Common myeloid progenitor, CD34-positive (primary cell): ENCODE data around the gene MAPK12.
A peak's percentile ranks its signal among the peaks of the same experiment; 100 is the strongest.

Experiments used
- CTCF ChIA-PET: fragments of 350-600 bp; sonication (Branson Sonifier 250); formaldehyde crosslinking; loops from one replicate; lab custom pipeline; 2021; ENCODE audit warnings: antibody characterized with exemption; lab: Charles Lee
- POLR2A ChIA-PET: fragments of 350-600 bp; sonication (Branson Sonifier 250); formaldehyde crosslinking; loops from one replicate; lab custom pipeline; 2021; ENCODE audit warnings: antibody characterized with exemption; lab: Charles Lee
- DNase-seq, 3 donors: peaks; one replicate each; pipeline versions ENCODE4 v3.0.0 to v3.0.0-alpha.2; 2013
- H3K27ac ChIP-seq, 2 experiments: 1 replicate in 1 of 2; 2 replicates in 1 of 2; pipeline ENCODE4 v1.7.0; 2013; ENCODE audit warnings: inconsistent platforms in 2 of 2, low read length in 2 of 2, mild to moderate bottlenecking in 2 of 2, low read depth in 1 of 2, moderate library complexity in 1 of 2; ENCODE audit not compliant: severe bottlenecking in 2 of 2, insufficient read depth in 1 of 2, poor library complexity in 1 of 2
- H3K27me3 ChIP-seq, 5 experiments: replicated peaks in 2 of 5; 1 replicate in 3 of 5; 2 replicates in 2 of 5; pipeline versions ENCODE4 v1.6.1 to v1.7.0; 2013; ENCODE audit warnings: low read length in 4 of 5, mild to moderate bottlenecking in 2 of 5, moderate library complexity in 2 of 5, inconsistent platforms in 1 of 5; ENCODE audit not compliant: insufficient read depth in 5 of 5, control insufficient read depth in 4 of 5
- H3K36me3 ChIP-seq, 4 experiments: 1 replicate in 2 of 4; 2 replicates in 2 of 4; pipeline versions ENCODE4 v1.6.1 to v1.7.0; 2013; ENCODE audit warnings: low read length in 3 of 4, control low read depth in 1 of 4, mild to moderate bottlenecking in 1 of 4; ENCODE audit not compliant: control insufficient read depth in 4 of 4, insufficient read depth in 4 of 4
- H3K4me1 ChIP-seq, 4 experiments: 1 replicate in 3 of 4; 2 replicates in 1 of 4; pipeline versions ENCODE4 v1.6.1 to v1.7.1; 2013; ENCODE audit warnings: low read length in 3 of 4, mild to moderate bottlenecking in 3 of 4, control low read depth in 1 of 4, inconsistent platforms in 1 of 4, moderate library complexity in 1 of 4; ENCODE audit not compliant: control insufficient read depth in 4 of 4, insufficient read depth in 4 of 4; ENCODE audit errors: control extremely low read depth in 1 of 4
- H3K4me3 ChIP-seq, 7 experiments: 1 replicate in 4 of 7; 2 replicates in 3 of 7; pipeline versions ENCODE4 v1.5.1 to v1.7.0; 2013; ENCODE audit warnings: mild to moderate bottlenecking in 7 of 7, low read length in 6 of 7, moderate library complexity in 6 of 7, inconsistent platforms in 2 of 7, low read depth in 2 of 7, control low read depth in 1 of 7; ENCODE audit not compliant: insufficient read depth in 4 of 7, control insufficient read depth in 1 of 7; ENCODE audit errors: extremely low read depth in 1 of 7
- H3K9me3 ChIP-seq, 5 experiments: 1 replicate in 4 of 5; 2 replicates in 1 of 5; pipeline versions ENCODE4 v1.6.1 to v1.7.1; 2013; ENCODE audit warnings: low read length in 4 of 5, mild to moderate bottlenecking in 2 of 5, inconsistent platforms in 1 of 5, low read depth in 1 of 5, moderate library complexity in 1 of 5; ENCODE audit not compliant: control insufficient read depth in 4 of 5, insufficient read depth in 2 of 5; ENCODE audit errors: control extremely low read depth in 1 of 5
- WGBS: methylation state at CpG from one replicate; pipeline ENCODE4 v1.1.5; 2013; ENCODE audit not compliant: insufficient coverage; 5-methylcytosine and 5-hydroxymethylcytosine counted together

MAPK12 gene

GRCh38 chr22:50262973-50263617 lies 1.6 kb upstream of the MAPK12 start:
- CTCF ChIA-PET: interaction anchor here (0.5 to 3.8 kb wide), 5 partner anchors 10 to 97 kb away, joined by 3 to 31 read pairs (median 6); partner anchors contain the start of gene HDAC10
- Histone ChIP-seq H3K4me1 (peaks cover 0 to 30% (median 27%) of the 10 kb centered on the region in 4 experiments), H3K9me3 (peaks cover 0 to 8% (median 0%) of the 10 kb centered on the region in 5 experiments), H3K27me3 (no peaks in the 10 kb centered on the region), H3K36me3 (peaks cover 0 to 16% (median 7%) of the 10 kb centered on the region in 4 experiments), H3K27ac (no peak overlapping the region), H3K4me3 (peak overlapping the region in 1 of 7 experiments; percentile 72)
- 81% methylated on average over 9 of the region's 9 CpGs for WGBS
- POLR2A ChIA-PET: no interaction called here
- DNase-seq: no peak

- WGBS: 16% methylated on average over 7 of the region's 7 CpGs
- Histone ChIP-seq H3K9me3 (peaks cover 0 to 8% (median 0%) of the 10 kb centered on the region in 5 experiments), H3K4me3 (peak overlapping the region in 1 of 7 experiments; percentile 72), H3K27ac (no peak overlapping the region), H3K4me1 (peaks cover 0 to 26% (median 24%) of the 10 kb centered on the region in 4 experiments), H3K36me3 (peaks cover 0 to 21% (median 8%) of the 10 kb centered on the region in 4 experiments), H3K27me3 (no peaks in the 10 kb centered on the region)
- peak in 2 of 3 donors; percentile 55 to 63 for DNase-seq
- POLR2A ChIA-PET: interaction anchor here (0.6 to 1.2 kb wide), 2 partner anchors 10 to 208 kb away, joined by 3 read pairs; no protein-coding TSS in a partner anchor
- CTCF ChIA-PET: interaction anchor here (0.5 to 3.8 kb wide), 5 partner anchors 10 to 97 kb away, joined by 3 to 31 read pairs (median 6); partner anchors contain the start of gene HDAC10
Observed at GRCh38 chr22:50262460-50262911, 1.0 kb upstream of the MAPK12 start.

GRCh38 chr22:50260801-50261614 lies 475 bp downstream of the MAPK12 start:
- Histone ChIP-seq H3K4me3 (peak overlapping the region; percentile 13 to 72 (median 61)), H3K9me3 (no peaks in the 10 kb centered on the region), H3K36me3 (peaks cover 0 to 33% (median 10%) of the 10 kb centered on the region in 4 experiments), H3K27me3 (no peaks in the 10 kb centered on the region), H3K27ac (no peak overlapping the region), H3K4me1 (peaks cover 0 to 26% (median 24%) of the 10 kb centered on the region in 4 experiments)
- POLR2A ChIA-PET: no interaction called here
- DNase-seq: peak in 2 of 3 donors; percentile 49 to 65
- CTCF ChIA-PET: interaction anchor here (1.1 kb wide), 1 partner anchor 9 kb away, joined by 5 read pairs; no protein-coding TSS in a partner anchor
- WGBS: under 1% methylated on average over 82 of the region's 92 CpGs

- peak overlapping the region in 4 of 7 experiments; percentile 61 to 72 (median 64) for H3K4me3 ChIP-seq
- no peak overlapping the region for H3K27ac ChIP-seq
- no peaks in the 10 kb centered on the region for H3K27me3 ChIP-seq
- peaks cover 0 to 26% (median 24%) of the 10 kb centered on the region in 4 experiments for H3K4me1 ChIP-seq
- POLR2A ChIA-PET: no interaction called here
- CTCF ChIA-PET: interaction anchor here (1.1 kb wide), 1 partner anchor 8 kb away, joined by 5 read pairs; no protein-coding TSS in a partner anchor
- no peaks in the 10 kb centered on the region for H3K9me3 ChIP-seq
- H3K36me3 ChIP-seq: peaks cover 0 to 38% (median 13%) of the 10 kb centered on the region in 4 experiments
- DNase-seq: no peak
- 50% methylated on average over 4 of the region's 11 CpGs for WGBS
Observed at GRCh38 chr22:50260434-50260800, 1.1 kb downstream of the MAPK12 start.

GRCh38 chr22:50259302-50259701 lies 2.2 kb downstream of the MAPK12 start:
- H3K27me3 ChIP-seq: no peaks in the 10 kb centered on the region

GRCh38 chr22:50258361-50259292 lies 2.9 kb downstream of the MAPK12 start:
- DNase-seq: no peak
- no peak overlapping the region for H3K4me3 ChIP-seq
- POLR2A ChIA-PET: no interaction called here
- CTCF ChIA-PET: no interaction called here
- no peaks in the 10 kb centered on the region for H3K9me3 ChIP-seq
- H3K4me1 ChIP-seq: peaks cover 0 to 26% (median 24%) of the 10 kb centered on the region in 4 experiments
- peaks cover 0 to 41% (median 19%) of the 10 kb centered on the region in 4 experiments for H3K36me3 ChIP-seq
- 98% methylated on average over 18 of the region's 24 CpGs for WGBS
- no peak overlapping the region for H3K27ac ChIP-seq
- H3K27me3 ChIP-seq: no peaks in the 10 kb centered on the region

More at GRCh38 chr22:50259302-50259701, 2.2 kb downstream of the MAPK12 start:
- H3K27ac ChIP-seq: no peak overlapping the region
- CTCF ChIA-PET: no interaction called here
- 97% methylated on average over 13 of the region's 15 CpGs for WGBS
- peaks cover 0 to 41% (median 17%) of the 10 kb centered on the region in 4 experiments for H3K36me3 ChIP-seq
- peaks cover 0 to 26% (median 24%) of the 10 kb centered on the region in 4 experiments for H3K4me1 ChIP-seq
- DNase-seq: no peak
- no peaks in the 10 kb centered on the region for H3K9me3 ChIP-seq
- POLR2A ChIA-PET: no interaction called here
- H3K4me3 ChIP-seq: no peak overlapping the region
